SK-N-SH treated with all-trans-retinoic acid at 6 μM for 48 hours (cell line): ENCODE results near the gene ODAD3.

ENCODE experiments used
- ATAC-seq: fragments of 200-7000 bp; cut with Tn5 transposase; 3 replicates; pipeline ENCODE4 v1.9.1; 2020; ENCODE audit warnings: mild to moderate bottlenecking, moderate library complexity
- ARNTL ChIP-seq: fragments of 450-650 bp; formaldehyde crosslinking; IDR thresholded peaks from 2 replicates; pipeline ENCODE4 v1.5.0; 2020; ENCODE audit warnings: low read depth, mild to moderate bottlenecking, moderate library complexity, borderline replicate concordance
- BACH2 ChIP-seq: fragments of 250-450 bp; sonication (Bioruptor Pico); IDR thresholded peaks from 2 replicates; pipeline ENCODE4 v1.9.0; 2021; ENCODE audit warnings: mild to moderate bottlenecking, borderline replicate concordance
- CREB5 ChIP-seq: fragments of 250-450 bp; sonication (Bioruptor Pico); IDR thresholded peaks from 2 replicates; pipeline ENCODE4 v1.5.1; 2020; ENCODE audit warnings: low read depth, mild to moderate bottlenecking, moderate library complexity
- CSDC2 ChIP-seq: fragments of 250-450 bp; sonication (Bioruptor Pico); IDR thresholded peaks from 2 replicates; pipeline ENCODE4 v1.5.0; 2020; ENCODE audit warnings: mild to moderate bottlenecking, moderate library complexity
- CSRNP3 ChIP-seq: fragments of 250-450 bp; sonication (Bioruptor Pico); IDR thresholded peaks from 2 replicates; pipeline ENCODE4 v1.5.1; 2021; ENCODE audit warnings: mild to moderate bottlenecking, moderate library complexity
- ESRRG ChIP-seq: fragments of 250-450 bp; sonication (Bioruptor Pico); IDR thresholded peaks from 2 replicates; pipeline ENCODE4 v1.6.1; 2021; ENCODE audit warnings: mild to moderate bottlenecking
- GLIS3 ChIP-seq: fragments of 250-450 bp; sonication (Bioruptor Pico); IDR thresholded peaks from 2 replicates; pipeline ENCODE4 v1.5.0; 2020; ENCODE audit warnings: mild to moderate bottlenecking, moderate library complexity
- ISL1 ChIP-seq: fragments of 250-450 bp; sonication (Bioruptor Pico); IDR thresholded peaks from 2 replicates; pipeline ENCODE4 v2.1.2; 2022; ENCODE audit warnings: mild to moderate bottlenecking, moderate library complexity
- OSR1 ChIP-seq: fragments of 250-450 bp; sonication (Bioruptor Pico); IDR thresholded peaks from 2 replicates; pipeline ENCODE4 v1.8.0; 2022; ENCODE audit warnings: moderate library complexity, mild to moderate bottlenecking, inconsistent platforms
- PATZ1 ChIP-seq: fragments of 250-450 bp; sonication (Bioruptor Pico); IDR thresholded peaks from 2 replicates; pipeline ENCODE4 v1.8.0; 2020; ENCODE audit warnings: mild to moderate bottlenecking, moderate library complexity, borderline replicate concordance
- POU6F1 ChIP-seq: fragments of 250-450 bp; sonication (Bioruptor Pico); IDR thresholded peaks from 2 replicates; pipeline ENCODE4 v1.8.0; 2021; ENCODE audit warnings: low read depth, mild to moderate bottlenecking, moderate library complexity, borderline replicate concordance
- PPARA ChIP-seq: fragments of 250-450 bp; sonication (Bioruptor Pico); IDR thresholded peaks from 2 replicates; pipeline ENCODE4 v1.5.0; 2020; ENCODE audit warnings: mild to moderate bottlenecking, borderline replicate concordance
- RARB ChIP-seq: fragments of 250-450 bp; sonication (Bioruptor Pico); IDR thresholded peaks from 2 replicates; pipeline ENCODE4 v1.8.0; 2021; ENCODE audit warnings: mild to moderate bottlenecking, moderate library complexity
- SNAI2 ChIP-seq: fragments of 250-450 bp; sonication (Bioruptor Pico); IDR thresholded peaks from 2 replicates; pipeline ENCODE4 v1.5.0; 2020; ENCODE audit warnings: mild to moderate bottlenecking, moderate library complexity
- TCF4 ChIP-seq: fragments of 250-450 bp; sonication (Bioruptor Pico); IDR thresholded peaks from 2 replicates; pipeline ENCODE4 v1.8.0; 2021; ENCODE audit warnings: mild to moderate bottlenecking, moderate library complexity, borderline replicate concordance
- TOX ChIP-seq: fragments of 250-450 bp; sonication (Bioruptor Pico); IDR thresholded peaks from 2 replicates; pipeline ENCODE4 v1.8.0; 2021; ENCODE audit warnings: mild to moderate bottlenecking, moderate library complexity, borderline replicate concordance
- TSHZ2 ChIP-seq: fragments of 250-450 bp; sonication (Bioruptor Pico); IDR thresholded peaks from 2 replicates; pipeline ENCODE4 v1.5.0; 2020; ENCODE audit warnings: mild to moderate bottlenecking, moderate library complexity
- ZC3H10 ChIP-seq: fragments of 250-450 bp; sonication (Bioruptor Pico); IDR thresholded peaks from 2 replicates; pipeline ENCODE4 v1.5.1; 2021; ENCODE audit warnings: mild to moderate bottlenecking, moderate library complexity
- ZFP3 ChIP-seq: fragments of 250-450 bp; sonication (Bioruptor Pico); IDR thresholded peaks from 2 replicates; pipeline ENCODE4 v1.5.0; 2020; ENCODE audit warnings: mild to moderate bottlenecking, moderate library complexity
- ZFP30 ChIP-seq: fragments of 450-650 bp; formaldehyde crosslinking; IDR thresholded peaks from 2 replicates; pipeline ENCODE4 v1.5.0; 2022; ENCODE audit warnings: mild to moderate bottlenecking, moderate library complexity
- ZNF70 ChIP-seq: fragments of 450-650 bp; formaldehyde crosslinking; IDR thresholded peaks from 2 replicates; pipeline ENCODE4 v1.5.0; 2020; ENCODE audit warnings: mild to moderate bottlenecking, moderate library complexity

Gene ODAD3

GRCh38 chr19:11384778-11385129 is 50.2 kb downstream of the ODAD3 start:
- no peak for ATAC-seq

GRCh38 chr19:11383706-11384048 is 51.2 kb downstream of the ODAD3 start:
- ATAC-seq = no peak
- TF ChIP-seq PPARA (CRISPR knock-in tag) = no peak
- TF ChIP-seq POU6F1 = no peak
- no peak for TF ChIP-seq ZFP30 (CRISPR knock-in tag)
- no peak for TF ChIP-seq PATZ1 (CRISPR knock-in tag)
- no peak for TF ChIP-seq ISL1 (CRISPR knock-in tag)
- TF ChIP-seq SNAI2 (CRISPR knock-in tag) = no peak
- no peak for TF ChIP-seq OSR1
- TF ChIP-seq ZNF70 (CRISPR knock-in tag) = no peak

More at GRCh38 chr19:11384778-11385129, 50.2 kb downstream of the ODAD3 start:
- no peak for TF ChIP-seq RARB (CRISPR knock-in tag)
- TF ChIP-seq ZC3H10 (CRISPR knock-in tag) = no peak
- TF ChIP-seq ZFP30 (CRISPR knock-in tag) = no peak
- no peak for TF ChIP-seq TOX (CRISPR knock-in tag)
- TF ChIP-seq BACH2 (CRISPR knock-in tag) = no peak
- TF ChIP-seq ESRRG = no peak
- no peak for TF ChIP-seq GLIS3 (CRISPR knock-in tag)
- no peak for TF ChIP-seq SNAI2 (CRISPR knock-in tag)
- no peak for TF ChIP-seq ARNTL (CRISPR knock-in tag)
- TF ChIP-seq ISL1 (CRISPR knock-in tag) = no peak
- no peak for TF ChIP-seq TSHZ2 (CRISPR knock-in tag)
- TF ChIP-seq POU6F1 = no peak
- TF ChIP-seq ZNF70 (CRISPR knock-in tag) = no peak
- no peak for TF ChIP-seq OSR1
- TF ChIP-seq ZFP3 (CRISPR knock-in tag) = no peak
- no peak for TF ChIP-seq CSDC2
- TF ChIP-seq CREB5 (CRISPR knock-in tag) = no peak
- TF ChIP-seq TCF4 = no peak
- no peak for TF ChIP-seq PATZ1 (CRISPR knock-in tag)
- TF ChIP-seq CSRNP3 (CRISPR knock-in tag) = no peak
